SH-SY5Y (cell line): Measurements from ENCODE around the gene SGCB.

Source experiments
- GATA2 ChIP-seq: IDR thresholded peaks from 2 replicates; pipeline ENCODE4 v1.6.1; 2011; ENCODE audit warnings: mild to moderate bottlenecking, low read depth, low read length
- GATA3 ChIP-seq: IDR thresholded peaks from 2 replicates; pipeline ENCODE4 v1.6.1; 2011; ENCODE audit warnings: low read depth, mild to moderate bottlenecking, low read length, moderate library complexity

DNA sequence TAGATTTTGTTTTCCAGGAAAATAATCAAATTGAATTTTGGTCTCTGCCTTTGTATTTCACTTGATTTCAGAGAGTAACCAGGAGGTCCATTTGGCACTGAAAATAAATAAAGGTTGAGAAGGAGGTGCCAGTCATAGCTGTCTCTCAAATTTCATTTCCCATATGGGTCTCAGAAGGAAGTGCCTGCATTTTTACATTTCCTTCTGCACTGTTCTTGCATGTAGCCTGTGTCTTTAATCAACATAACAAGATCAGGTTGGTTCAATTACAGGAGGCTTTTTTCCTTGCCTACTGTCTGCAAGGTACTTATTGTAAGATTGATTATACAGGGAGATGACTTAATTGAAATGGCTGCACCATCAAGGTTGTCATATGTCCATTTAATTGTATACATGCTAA is 33.7 kb downstream of the SGCB start:
- TF ChIP-seq GATA3: no peak
- no peak for TF ChIP-seq GATA2
